T-cell (primary cell): ENCODE results near the gene NOL12. TPM values are rescaled to one million over a fixed set of nuclear protein-coding genes. Genes with fewer than 3 reads are reported as not detected.

Source experiments
- ATAC-seq, 4 experiments: fragments of 200-7000 bp in 3 of 4; fragments of 150-1000 bp in 1 of 4; cut with Tn5 transposase; replicated peaks in 1 of 4; 1 replicate in 3 of 4; 2 replicates in 1 of 4; pipeline ENCODE4 v1.10.0; 2021; ENCODE audit warnings: moderate library complexity in 3 of 4, mild to moderate bottlenecking in 2 of 4, moderate number of reproducible peaks in 1 of 4
- CTCF ChIA-PET, 2 donors: fragments of 300-600 bp; sonication (Branson Sonifier 250); formaldehyde crosslinking; loops; one replicate each; lab custom pipeline; 2022; ENCODE audit warnings: antibody characterized with exemption in 2 of 2; lab: Charles Lee
- POLR2A ChIA-PET, 2 donors: fragments of 300-600 bp; sonication (Branson Sonifier 250); formaldehyde crosslinking; loops; one replicate each; lab custom pipeline; 2022; ENCODE audit warnings: antibody characterized with exemption in 2 of 2; lab: Charles Lee
- DNase-seq, 35 experiments: peaks; one replicate each; pipeline versions ENCODE4 v3.0.0 to v3.0.0-alpha.2; 2013 to 2023
- H3K27ac ChIP-seq: one replicate; pipeline ENCODE4 v1.5.1; 2013; ENCODE audit warnings: low read length
- H3K27me3 ChIP-seq, 2 experiments: replicated peaks in 1 of 2; 1 replicate in 1 of 2; 2 replicates in 1 of 2; pipeline versions ENCODE4 v1.6.1 to v1.7.0; 2013; ENCODE audit warnings: low read length in 1 of 2, mixed read lengths in 1 of 2; ENCODE audit not compliant: control insufficient read depth in 2 of 2, insufficient read depth in 2 of 2; ENCODE audit errors: extremely low read depth in 1 of 2
- H3K36me3 ChIP-seq, 2 donors: 1 replicate in 1 of 2; 2 replicates in 1 of 2; pipeline versions ENCODE4 v1.6.1 to v1.7.0; 2013; ENCODE audit warnings: low read length in 1 of 2; ENCODE audit not compliant: control insufficient read depth in 2 of 2, insufficient read depth in 1 of 2; ENCODE audit errors: extremely low read depth in 1 of 2
- H3K4me1 ChIP-seq, 2 experiments: 1 replicate in 1 of 2; 2 replicates in 1 of 2; pipeline versions ENCODE4 v1.6.1 to v1.7.0; 2013; ENCODE audit warnings: low read length in 2 of 2, mixed read lengths in 1 of 2; ENCODE audit not compliant: insufficient read depth in 2 of 2, control insufficient read depth in 1 of 2; ENCODE audit errors: extremely low read depth in 1 of 2
- H3K4me3 ChIP-seq, 2 donors: 1 replicate in 1 of 2; 2 replicates in 1 of 2; pipeline versions ENCODE4 v1.5.1 to v1.7.0; 2013; ENCODE audit warnings: mild to moderate bottlenecking in 2 of 2, low read length in 1 of 2, moderate library complexity in 1 of 2; ENCODE audit not compliant: control insufficient read depth in 1 of 2; ENCODE audit errors: extremely low read depth in 1 of 2
- H3K9me3 ChIP-seq: 2 replicates; pipeline ENCODE4 v1.7.0; 2013
- H3K27ac Mint-ChIP-seq, 2 donors: one replicate each; pipeline ENCODE4 v1.8.0; 2020 to 2021; ENCODE audit warnings: mild to moderate bottlenecking in 2 of 2, mixed read lengths in 2 of 2
- H3K27me3 Mint-ChIP-seq, 2 donors: one replicate each; pipeline ENCODE4 v1.8.0; 2021 to 2022; ENCODE audit warnings: mixed read lengths in 2 of 2
- H3K36me3 Mint-ChIP-seq: one replicate; pipeline ENCODE4 v1.8.0; 2021; ENCODE audit warnings: mixed read lengths
- H3K4me1 Mint-ChIP-seq, 3 donors: one replicate each; pipeline ENCODE4 v1.8.0; 2020 to 2022; ENCODE audit warnings: mixed read lengths in 3 of 3, mild to moderate bottlenecking in 1 of 3
- H3K4me3 Mint-ChIP-seq, 3 donors: one replicate each; pipeline ENCODE4 v1.8.0; 2020 to 2022; ENCODE audit warnings: mild to moderate bottlenecking in 3 of 3, mixed read lengths in 3 of 3, moderate library complexity in 3 of 3
- H3K9me3 Mint-ChIP-seq, 3 donors: one replicate each; pipeline ENCODE4 v1.8.0; 2020 to 2022; ENCODE audit warnings: mixed read lengths in 3 of 3
- WGBS: methylation state at CpG from one replicate; pipeline ENCODE4 v1.1.5; 2013; ENCODE audit warnings: missing lambda C conversion rate; ENCODE audit not compliant: insufficient coverage; 5-methylcytosine and 5-hydroxymethylcytosine counted together
- total RNA-seq, 35 experiments: library from RNA in 6 of 35; stranded (reverse) in 6 of 35; fragments of 120-200 nt in 1 of 35; gene quantifications; one replicate each; pipeline versions ENCODE4 v1.2.1 to v1.2.4 and lab custom pipeline; 2013 to 2026

The NOL12 gene
- total RNA-seq, 5 donors from 2014 or later (not counting 1 experiment from before 2014, with no cell fraction given) = 29.2 to 52.4 (median 47.5) TPM

DNA sequence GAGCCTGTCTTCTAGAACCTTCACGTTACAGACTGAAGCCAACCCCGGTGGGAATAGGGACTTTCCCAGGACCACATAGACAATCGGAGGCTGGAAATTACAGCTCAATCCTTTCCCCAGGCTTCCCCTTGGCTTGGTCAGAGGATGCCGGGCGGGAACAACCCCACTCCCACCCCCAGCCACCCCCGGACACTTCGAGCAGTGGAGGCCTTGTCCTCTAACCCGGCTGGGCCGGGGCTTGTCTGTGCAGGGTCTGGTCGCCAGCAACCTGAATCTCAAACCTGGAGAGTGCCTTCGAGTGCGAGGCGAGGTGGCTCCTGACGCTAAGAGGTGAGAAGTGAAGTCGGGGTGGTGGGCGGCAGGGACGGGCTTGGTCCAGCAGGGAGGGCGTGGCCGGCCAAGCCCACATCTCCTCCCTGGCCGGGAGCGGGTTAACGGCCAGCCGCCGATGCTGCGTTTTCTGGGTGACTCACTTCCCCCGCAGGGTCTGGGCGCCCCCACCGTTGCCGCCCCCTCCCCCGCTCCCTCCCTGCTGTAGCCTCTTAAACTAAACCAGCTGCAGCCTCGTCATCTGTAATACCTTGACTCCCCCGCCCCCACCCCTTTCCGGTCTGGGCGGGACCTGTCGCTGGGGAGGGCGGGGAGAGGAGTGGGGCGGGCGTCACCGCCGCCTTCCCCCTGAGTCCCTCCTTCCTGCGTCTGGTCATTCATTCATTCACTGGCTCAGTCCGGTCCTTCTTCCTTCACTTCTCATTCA lies 9.2 kb upstream of the NOL12 start:
- Histone ChIP-seq H3K27me3 (no peaks in the 10 kb centered on the region), H3K36me3 (no peaks in the 10 kb centered on the region), H3K27ac (peak overlapping the region; percentile 96), H3K4me1 (peaks cover 27 to 76% of the 10 kb centered on the region in 2 experiments), H3K4me3 (peak overlapping the region; percentile 91 to 95), H3K9me3 (no peaks in the 10 kb centered on the region)
- Mint-ChIP-seq H3K9me3 (no peaks in the 10 kb centered on the region), H3K27me3 (no peaks in the 10 kb centered on the region), H3K27ac (peak overlapping the region; percentile 95 to 98), H3K36me3 (no peaks in the 10 kb centered on the region), H3K4me1 (peaks cover 48 to 66% (median 57%) of the 10 kb centered on the region in 3 donors), H3K4me3 (peak overlapping the region; percentile 87 to 97 (median 87))
- DNase-seq = peak; percentile 88 to 96 (median 93)
- CTCF ChIA-PET = interaction anchor here (0.6 to 8.6 kb wide), 9 partner anchors 9 to 69 kb away, joined by 3 to 61 read pairs (median 6); partner anchors contain the start of genes GGA1 (in 1 of the 2), NOL12 (in 1 of the 2) and PDXP (in 1 of the 2)
- 2% methylated on average over 20 of the region's 42 CpGs for WGBS
- POLR2A ChIA-PET = interaction anchor here (0.6 to 1.5 kb wide), 6 partner anchors 16 to 68 kb away, joined by 3 to 8 read pairs (median 5); partner anchors contain the start of gene GGA1 (in 1 of the 2)
- peak; percentile 86 to 90 (median 87) for ATAC-seq

- Histone ChIP-seq H3K4me3 (peak overlapping the region; percentile 64 to 91), H3K4me1 (peaks cover 21 to 71% of the 10 kb centered on the region in 2 experiments), H3K9me3 (no peaks in the 10 kb centered on the region), H3K27me3 (no peaks in the 10 kb centered on the region), H3K36me3 (no peaks in the 10 kb centered on the region), H3K27ac (peak overlapping the region; percentile 96)
- H3K4me1 Mint-ChIP-seq = peaks cover 42 to 60% (median 51%) of the 10 kb centered on the region in 3 donors
- DNase-seq (peak in 2 of 35 experiments; percentile 67 to 77), ATAC-seq (peak; percentile 59 to 65 (median 62))
- no peaks in the 10 kb centered on the region for H3K36me3 Mint-ChIP-seq
- H3K9me3 Mint-ChIP-seq = no peaks in the 10 kb centered on the region
- peak overlapping the region; percentile 87 to 97 (median 87) for H3K4me3 Mint-ChIP-seq
- no peaks in the 10 kb centered on the region for H3K27me3 Mint-ChIP-seq
- POLR2A ChIA-PET = interaction anchor here (0.6 to 1.5 kb wide), 6 partner anchors 9 to 69 kb away, joined by 3 to 8 read pairs (median 5); partner anchors contain the start of genes GGA1 (in 1 of the 2) and NOL12 (in 1 of the 2)
- CTCF ChIA-PET = interaction anchor here (0.6 to 8.6 kb wide), 7 partner anchors 8 to 69 kb away, joined by 3 to 61 read pairs (median 6); partner anchors contain the start of genes GGA1 (in 1 of the 2), NOL12 (in 1 of the 2) and PDXP (in 1 of the 2)
- 50% methylated on average over 10 of the region's 15 CpGs for WGBS
- H3K27ac Mint-ChIP-seq = peak overlapping the region; percentile 95 to 98
Observed at GRCh38 chr22:37677493-37677974, 8.6 kb upstream of the NOL12 start.

DNA sequence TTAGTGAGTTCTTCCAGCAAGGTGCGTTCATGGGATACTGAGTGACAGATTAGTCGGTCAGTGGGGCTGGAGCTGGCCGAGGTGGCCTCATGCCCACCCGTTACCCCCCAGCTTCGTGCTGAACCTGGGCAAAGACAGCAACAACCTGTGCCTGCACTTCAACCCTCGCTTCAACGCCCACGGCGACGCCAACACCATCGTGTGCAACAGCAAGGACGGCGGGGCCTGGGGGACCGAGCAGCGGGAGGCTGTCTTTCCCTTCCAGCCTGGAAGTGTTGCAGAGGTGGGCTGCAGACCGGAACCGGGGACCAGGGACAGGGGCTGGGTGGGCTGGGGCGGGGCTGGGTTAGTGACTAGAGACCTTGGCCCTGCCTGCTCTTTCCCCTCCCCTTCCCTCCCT lies 7.8 kb upstream of the NOL12 start:
- Histone ChIP-seq H3K36me3 (no peaks in the 10 kb centered on the region), H3K4me3 (no peak overlapping the region), H3K27ac (peak overlapping the region; percentile 96), H3K9me3 (no peaks in the 10 kb centered on the region), H3K27me3 (no peaks in the 10 kb centered on the region), H3K4me1 (peaks cover 13 to 62% of the 10 kb centered on the region in 2 experiments)
- H3K27ac Mint-ChIP-seq = peak overlapping the region in 1 of 2 donors; percentile 85
- POLR2A ChIA-PET = no interaction called here
- peaks cover 34 to 52% (median 48%) of the 10 kb centered on the region in 3 donors for H3K4me1 Mint-ChIP-seq
- CTCF ChIA-PET = interaction anchor here in 1 of 2 donors (0.7 to 8.6 kb wide), 2 partner anchors 13 to 21 kb away, joined by 3 to 61 read pairs; partner anchors contain the start of gene PDXP
- H3K9me3 Mint-ChIP-seq = no peaks in the 10 kb centered on the region
- peak overlapping the region in 1 of 3 donors; percentile 87 for H3K4me3 Mint-ChIP-seq
- H3K36me3 Mint-ChIP-seq = no peaks in the 10 kb centered on the region
- no peak for DNase-seq
- H3K27me3 Mint-ChIP-seq = no peaks in the 10 kb centered on the region
- ATAC-seq = no peak
- 82% methylated on average over 13 of the region's 18 CpGs for WGBS

- Histone ChIP-seq H3K27me3 (no peaks in the 10 kb centered on the region), H3K36me3 (no peaks in the 10 kb centered on the region), H3K27ac (no peak overlapping the region), H3K9me3 (no peaks in the 10 kb centered on the region), H3K4me3 (no peak overlapping the region), H3K4me1 (peaks cover 11 to 49% of the 10 kb centered on the region in 2 experiments)
- no peaks in the 10 kb centered on the region for H3K27me3 Mint-ChIP-seq
- WGBS = 96% methylated on average over 5 of the region's 8 CpGs
- H3K9me3 Mint-ChIP-seq = no peaks in the 10 kb centered on the region
- ChIA-PET POLR2A (no interaction called here), CTCF (interaction anchor here (0.6 to 8.6 kb wide), 5 partner anchors 16 to 47 kb away, joined by 3 to 61 read pairs (median 3); partner anchors contain the start of gene PDXP (in 1 of the 2))
- ATAC-seq (no peak), DNase-seq (no peak)
- peak overlapping the region; percentile 39 to 69 for H3K27ac Mint-ChIP-seq
- peak overlapping the region in 2 of 3 donors; percentile 9 to 34 for H3K4me3 Mint-ChIP-seq
- peaks cover 26 to 40% (median 37%) of the 10 kb centered on the region in 3 donors for H3K4me1 Mint-ChIP-seq
- H3K36me3 Mint-ChIP-seq = no peaks in the 10 kb centered on the region
Observed at GRCh38 chr22:37679670-37680069, 6.5 kb upstream of the NOL12 start.

DNA sequence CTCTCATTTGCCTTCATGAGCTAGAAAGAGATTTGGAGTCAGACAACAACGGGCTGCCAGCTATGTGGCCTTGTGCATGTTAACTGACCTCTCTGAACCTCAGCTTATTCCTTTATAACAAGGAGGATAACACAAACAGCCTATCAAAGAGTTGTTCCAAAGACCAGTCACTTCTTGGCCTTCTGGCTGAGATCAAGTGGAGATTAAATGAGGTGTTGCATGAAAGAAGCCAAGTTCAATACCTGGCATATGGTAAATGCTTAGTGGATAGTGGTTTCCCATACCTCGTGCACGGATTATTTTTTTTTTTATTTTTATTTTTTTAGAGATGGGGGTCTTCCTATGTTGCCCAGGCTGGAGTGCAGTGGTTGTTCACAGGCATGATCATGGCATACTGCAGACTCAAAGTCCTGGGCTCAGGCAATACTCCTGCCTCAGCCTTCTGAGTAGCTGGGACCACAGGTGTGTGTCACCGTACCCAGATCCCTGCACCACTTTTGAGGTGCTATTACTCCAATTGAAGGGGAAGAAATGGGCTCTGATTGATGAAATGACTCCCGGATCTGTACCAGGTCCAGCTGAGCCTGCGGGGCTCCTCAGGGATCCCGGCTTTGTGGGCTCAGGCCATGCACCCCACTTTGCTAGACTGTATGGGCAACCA lies 5.8 kb upstream of the NOL12 start:
- Mint-ChIP-seq H3K9me3 (no peaks in the 10 kb centered on the region), H3K27ac (peak overlapping the region in 1 of 2 donors; percentile 69), H3K36me3 (no peaks in the 10 kb centered on the region), H3K4me3 (no peak overlapping the region), H3K27me3 (no peaks in the 10 kb centered on the region), H3K4me1 (peaks cover 24 to 34% (median 31%) of the 10 kb centered on the region in 3 donors)
- Histone ChIP-seq H3K9me3 (no peaks in the 10 kb centered on the region), H3K4me3 (no peak overlapping the region), H3K27me3 (no peaks in the 10 kb centered on the region), H3K4me1 (peaks cover 11 to 43% of the 10 kb centered on the region in 2 experiments), H3K27ac (no peak overlapping the region), H3K36me3 (no peaks in the 10 kb centered on the region)
- 96% methylated on average over 4 of the region's 7 CpGs for WGBS
- CTCF ChIA-PET = interaction anchor here (0.6 to 8.6 kb wide), 5 partner anchors 16 to 36 kb away, joined by 3 to 61 read pairs (median 8); partner anchors contain the start of gene PDXP (in 1 of the 2)
- no peak for ATAC-seq
- DNase-seq = no peak
- POLR2A ChIA-PET = interaction anchor here in 1 of 2 donors (1.2 kb wide), 1 partner anchor 37 kb away, joined by 3 read pairs; no protein-coding TSS in a partner anchor
